K562 (cell line): ENCODE data around the gene RPL26. TPM values are rescaled to one million over a fixed set of nuclear protein-coding genes. Genes with fewer than 3 reads are reported as not detected.

Experiments used
- ATF3 ChIP-seq, 2 experiments: fragments of 450-650 bp in 1 of 2; sonication (generic) in 1 of 2; formaldehyde crosslinking in 1 of 2; IDR thresholded peaks in 1 of 2; conservative IDR thresholded peaks in 1 of 2; 2 replicates each; pipeline versions ENCODE4 v1.6.1 to v1.8.1; 2016 to 2023; ENCODE audit warnings: mild to moderate bottlenecking in 2 of 2, moderate library complexity in 2 of 2, inconsistent platforms in 1 of 2, missing genetic modification reagents in 1 of 2
- C11orf30 ChIP-seq: fragments of 450-650 bp; IDR thresholded peaks from 2 replicates; pipeline ENCODE4 v1.6.1; 2016; ENCODE audit warnings: low read depth, mild to moderate bottlenecking
- FOXM1 ChIP-seq, 2 experiments: fragments of 450-650 bp in 1 of 2; sonication (generic) in 1 of 2; formaldehyde crosslinking in 1 of 2; IDR thresholded peaks; 2 replicates each; pipeline versions ENCODE4 v1.6.1 to v1.9.0; 2017 to 2022; ENCODE audit warnings: low read depth in 2 of 2, mild to moderate bottlenecking in 2 of 2, missing genetic modification reagents in 1 of 2, moderate library complexity in 1 of 2
- IFI16 ChIP-seq: fragments of 250-450 bp; sonication (Bioruptor Pico); IDR thresholded peaks from 2 replicates; pipeline ENCODE4 v2.1.2; 2022; ENCODE audit warnings: mild to moderate bottlenecking, inconsistent platforms
- JUN ChIP-seq, 2 experiments: sonication (generic) in 1 of 2; formaldehyde crosslinking in 1 of 2; IDR thresholded peaks; 2 replicates each; pipeline versions ENCODE4 v1.6.1 to v1.8.0; 2012 to 2022; ENCODE audit warnings: borderline replicate concordance in 2 of 2, mild to moderate bottlenecking in 2 of 2, improper control_type of control experiment in 1 of 2, low read depth in 1 of 2, low read length in 1 of 2, missing genetic modification reagents in 1 of 2
- NUFIP1 ChIP-seq: fragments of 450-650 bp; IDR thresholded peaks from 2 replicates; pipeline ENCODE4 v1.6.1; 2018; ENCODE audit not compliant: partially characterized antibody
- POLR2AphosphoS5 ChIP-seq: IDR thresholded peaks from 2 replicates; pipeline ENCODE4 v1.6.1; 2011; ENCODE audit warnings: mild to moderate bottlenecking, low read depth, low read length, moderate library complexity; ENCODE audit not compliant: control insufficient read depth, insufficient read depth
- PURB ChIP-seq: sonication (generic); formaldehyde crosslinking; IDR thresholded peaks from 2 replicates; pipeline ENCODE4 v1.9.0; 2021; ENCODE audit warnings: low read depth, mild to moderate bottlenecking, missing genetic modification reagents
- RAD51 ChIP-seq: fragments of 450-650 bp; IDR thresholded peaks from 2 replicates; pipeline ENCODE4 v1.7.1; 2016; ENCODE audit warnings: low read depth, mild to moderate bottlenecking, borderline replicate concordance
- SMAD4 ChIP-seq: fragments of 250-450 bp; sonication (Bioruptor Pico); conservative IDR thresholded peaks from 2 replicates; pipeline ENCODE4 v1.8.0; 2021; ENCODE audit warnings: inconsistent platforms, mild to moderate bottlenecking, moderate library complexity
- TCF7 ChIP-seq: sonication (generic); IDR thresholded peaks from 2 replicates; pipeline ENCODE4 v1.6.1; 2016; ENCODE audit warnings: antibody characterized with exemption, borderline replicate concordance
- ZBTB5 ChIP-seq: fragments of 450-650 bp; IDR thresholded peaks from 2 replicates; pipeline ENCODE4 v1.6.1; 2017; ENCODE audit warnings: antibody characterized with exemption
- ZFP30 ChIP-seq: fragments of 250-450 bp; sonication (Bioruptor Pico); IDR thresholded peaks from 2 replicates; pipeline ENCODE4 v1.8.0; 2022; ENCODE audit warnings: moderate library complexity, mild to moderate bottlenecking, inconsistent platforms, borderline replicate concordance
- ZFP36 ChIP-seq: fragments of 150-350 bp; IDR thresholded peaks from 2 replicates; pipeline ENCODE4 v1.6.1; 2018; ENCODE audit warnings: low read length, low read depth; ENCODE audit not compliant: partially characterized antibody
- ZFX ChIP-seq: sonication (generic); formaldehyde crosslinking; IDR thresholded peaks from 2 replicates; pipeline ENCODE4 v1.8.0; 2022; ENCODE audit warnings: mild to moderate bottlenecking, missing genetic modification reagents, moderate library complexity
- ZMIZ1 ChIP-seq, 2 experiments: fragments of 150-350 bp in 1 of 2; IDR thresholded peaks; 2 replicates each; pipeline ENCODE4 v1.6.1; 2012 to 2016; ENCODE audit warnings: low read depth in 2 of 2, low read length in 2 of 2, mild to moderate bottlenecking in 1 of 2, moderate library complexity in 1 of 2
- ZNF165 ChIP-seq: fragments of 250-450 bp; sonication (Bioruptor Pico); IDR thresholded peaks from 2 replicates; pipeline ENCODE4 v1.4.0; 2020; ENCODE audit warnings: borderline replicate concordance
- polyA plus RNA-seq, 8 experiments: library from polyadenylated mRNA; depleted of rRNA in 4 of 8; stranded (reverse) in 5 of 8; unstranded in 3 of 8; fragments of >200 nt; fragmentation: Nextera tagmentation in 2 of 8; fragmentation: Illumina TruSeq in 1 of 8; extraction: Ambion mirVana in 2 of 8; extraction: Trizol in 1 of 8; gene quantifications; 2 replicates each; pipeline versions ENCODE4 v1.2.1 to v1.2.3, GENCODE V29; 2011 to 2014; ENCODE audit warnings: inconsistent platforms in 1 of 8, missing spikeins in 1 of 8
- total RNA-seq, 7 experiments: library from RNA; depleted of rRNA in 6 of 7; stranded (reverse); fragments of >200 nt in 6 of 7; fragmentation: Illumina TruSeq in 2 of 7; extraction: Trizol in 2 of 7; gene quantifications; 2 replicates each; pipeline versions ENCODE4 v1.2.1 to v1.2.3, GENCODE V29; 2011 to 2021; ENCODE audit warnings: low replicate concordance in 1 of 7

RPL26 gene
- total and polyA plus RNA-seq, 9 of the 15 experiments (the other 6 are each of a cell fraction or from before 2014, with no cell fraction given): 1,474 to 4,074 (median 2,904) TPM

GRCh38 chr17:8420041-8420934, 37.3 kb upstream of the RPL26 start (continued):
- TF ChIP-seq ZMIZ1 (IDR thresholded peaks at IDR 0.05; ENCODE audit: low read depth in 2 of 2, low read length in 2 of 2): peak in 1 of 2 experiments; percentile 73; a peak in 2 of 4 replicates
- TF ChIP-seq POLR2AphosphoS5: peak; percentile 87
- no peak for TF ChIP-seq IFI16 (CRISPR knock-in tag)
- peak; percentile 78 for TF ChIP-seq JUN (IDR thresholded peaks at IDR 0.05; ENCODE audit: borderline replicate concordance, low read depth, low read length)
- no peak for TF ChIP-seq JUN (CRISPR knock-in tag; IDR thresholded peaks at IDR 0.05; ENCODE audit: borderline replicate concordance)
- TF ChIP-seq C11orf30: peak; percentile 76
- TF ChIP-seq RAD51: no peak
- TF ChIP-seq ZFX (CRISPR knock-in tag): no peak
- no peak for TF ChIP-seq ZNF165 (CRISPR knock-in tag)
- TF ChIP-seq ZFP36: peak; percentile 14
- no peak for TF ChIP-seq ZBTB5
- peak; percentile 72 for TF ChIP-seq SMAD4 (CRISPR knock-in tag)
- peak; percentile 81; the same call in 1 of the 2 replicates for TF ChIP-seq FOXM1 (IDR thresholded peaks at IDR 0.05; ENCODE audit: low read depth)
- no peak for TF ChIP-seq FOXM1 (CRISPR knock-in tag; IDR thresholded peaks at IDR 0.05; ENCODE audit: low read depth)
- TF ChIP-seq NUFIP1: no peak
- TF ChIP-seq TCF7: peak; percentile 94
- peak; percentile 97 for TF ChIP-seq ATF3 (IDR thresholded peaks at IDR 0.05)
- no peak; the same call in 1 of the 2 replicates for TF ChIP-seq ATF3 (CRISPR knock-in tag; conservative IDR thresholded peaks at IDR 0.05)
- no peak for TF ChIP-seq PURB (CRISPR knock-in tag)
- no peak for TF ChIP-seq ZFP30 (CRISPR knock-in tag)
